Epithelial cell of proximal tubule (primary cell): Measurements from ENCODE around the gene NTSR1. TPM values are rescaled to one million over a fixed set of nuclear protein-coding genes. Genes with fewer than 3 reads are reported as not detected.
A peak's percentile ranks its signal among the peaks of the same experiment; 100 is the strongest.

Experiments used
- DNase-seq: peaks from one replicate; pipeline ENCODE4 v3.0.0-alpha.2; 2011; ENCODE audit warnings: low read depth
- H3K4me3 ChIP-seq: 2 replicates; pipeline ENCODE4 v1.5.1; 2011; ENCODE audit warnings: low read depth, mild to moderate bottlenecking, low read length
- total RNA-seq: library from RNA; depleted of rRNA; stranded (reverse); fragments of >200 nt; gene quantifications from 2 replicates; pipeline ENCODE4 v1.2.3, GENCODE V29; 2015
- TF ChIP-seq, protein P1 (sequence below): conservative IDR thresholded peaks from 2 replicates; pipeline ENCODE4 v1.5.1; 2012; ENCODE audit warnings: low read depth, mild to moderate bottlenecking, low read length

The NTSR1 gene
- total RNA-seq, 1 donor from 2014 or later, result not detected

- no peak overlapping the region for H3K4me3 ChIP-seq
- no peak for DNase-seq
- TF ChIP-seq, protein P1, sequence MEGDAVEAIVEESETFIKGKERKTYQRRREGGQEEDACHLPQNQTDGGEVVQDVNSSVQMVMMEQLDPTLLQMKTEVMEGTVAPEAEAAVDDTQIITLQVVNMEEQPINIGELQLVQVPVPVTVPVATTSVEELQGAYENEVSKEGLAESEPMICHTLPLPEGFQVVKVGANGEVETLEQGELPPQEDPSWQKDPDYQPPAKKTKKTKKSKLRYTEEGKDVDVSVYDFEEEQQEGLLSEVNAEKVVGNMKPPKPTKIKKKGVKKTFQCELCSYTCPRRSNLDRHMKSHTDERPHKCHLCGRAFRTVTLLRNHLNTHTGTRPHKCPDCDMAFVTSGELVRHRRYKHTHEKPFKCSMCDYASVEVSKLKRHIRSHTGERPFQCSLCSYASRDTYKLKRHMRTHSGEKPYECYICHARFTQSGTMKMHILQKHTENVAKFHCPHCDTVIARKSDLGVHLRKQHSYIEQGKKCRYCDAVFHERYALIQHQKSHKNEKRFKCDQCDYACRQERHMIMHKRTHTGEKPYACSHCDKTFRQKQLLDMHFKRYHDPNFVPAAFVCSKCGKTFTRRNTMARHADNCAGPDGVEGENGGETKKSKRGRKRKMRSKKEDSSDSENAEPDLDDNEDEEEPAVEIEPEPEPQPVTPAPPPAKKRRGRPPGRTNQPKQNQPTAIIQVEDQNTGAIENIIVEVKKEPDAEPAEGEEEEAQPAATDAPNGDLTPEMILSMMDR, result no peak
These were observed 92.8 kb downstream of the NTSR1 start for GRCh38 chr20:62801284-62802010.

DNA sequence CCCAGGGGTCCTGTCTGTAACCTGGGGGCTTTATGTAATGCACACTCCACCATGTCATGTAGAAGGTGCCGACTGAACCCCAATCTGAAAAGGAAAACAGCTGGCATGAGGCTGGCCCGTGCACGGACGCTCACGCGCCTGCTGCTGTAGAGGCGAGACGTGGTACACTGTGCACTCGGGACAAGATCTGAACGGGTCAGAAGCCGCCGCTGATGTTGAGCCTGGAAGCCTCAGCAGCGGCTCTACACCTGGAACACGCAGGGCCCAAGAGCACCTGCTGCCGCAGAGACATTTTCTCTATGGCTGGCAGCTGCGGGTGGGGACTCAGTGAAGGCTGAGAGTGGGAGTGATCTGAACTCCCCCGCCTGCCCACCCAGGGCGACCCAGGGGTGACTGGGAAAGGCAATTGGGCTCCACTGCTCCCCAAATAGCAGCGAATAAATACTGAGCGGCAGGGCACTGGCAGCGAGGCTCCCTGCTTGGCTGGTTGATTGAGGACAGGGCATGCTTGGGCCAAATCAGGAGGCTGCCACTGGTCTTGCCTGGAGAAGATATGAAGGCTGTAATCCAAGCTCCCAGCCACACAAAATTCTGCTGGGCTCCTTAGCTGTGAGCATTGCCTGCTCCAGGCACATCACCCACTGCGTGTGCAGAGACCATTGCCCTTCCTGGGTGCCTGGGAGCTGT, 93.5 kb downstream of the NTSR1 start:
- H3K4me3 ChIP-seq, result no peak overlapping the region
- TF ChIP-seq, protein P1, result no peak
- no peak for DNase-seq

DNA sequence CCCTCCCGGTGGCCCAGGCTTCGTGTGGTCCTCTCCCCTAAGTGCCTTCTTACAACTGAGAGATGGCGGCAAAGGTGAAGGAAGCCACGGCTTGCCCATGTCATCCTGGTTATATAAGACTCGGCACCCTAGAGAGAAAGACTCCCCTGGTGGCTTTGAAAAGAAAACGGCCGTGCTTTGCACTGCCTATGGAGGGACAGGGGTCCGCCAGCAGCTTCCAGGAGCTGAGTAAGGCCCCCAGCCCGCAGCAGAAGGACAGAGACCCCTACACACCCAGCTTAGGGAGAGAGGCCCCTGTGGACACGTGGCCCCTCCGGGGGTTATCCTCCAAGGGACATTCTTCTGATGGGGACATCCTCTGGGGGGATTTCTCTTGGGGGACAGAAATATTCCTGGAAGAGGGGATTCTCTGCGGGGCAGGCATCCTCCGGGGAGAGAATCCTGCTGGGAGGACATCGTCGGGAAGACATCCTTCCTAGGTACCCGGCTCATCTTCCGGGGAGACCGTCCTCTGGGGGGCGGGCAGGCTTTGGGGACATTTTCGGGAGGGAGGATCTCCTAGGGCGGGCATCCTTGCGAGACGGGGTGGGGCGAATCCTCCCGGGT, 95.5 kb downstream of the NTSR1 start:
- peak overlapping the region; percentile 78 for H3K4me3 ChIP-seq
- DNase-seq, result no peak
- TF ChIP-seq, protein P1, result no peak

- TF ChIP-seq, protein P1, result no peak
- no peak for DNase-seq
- H3K4me3 ChIP-seq, result peak within 1 kb of the TSS; percentile 78
These were observed 96.1 kb downstream of the NTSR1 start, which contains the start of gene OGFR for GRCh38 chr20:62804627-62805154. Gene OGFR, plus strand, starts transcription at chr20:62804835. Its CDS starts 25 bp downstream, at chr20:62804860.

GRCh38 chr20:62805155-62805710, 96.6 kb downstream of the NTSR1 start:
- H3K4me3 ChIP-seq, result peak overlapping the region; percentile 78
- TF ChIP-seq, protein P1, result no peak
- no peak for DNase-seq

DNA sequence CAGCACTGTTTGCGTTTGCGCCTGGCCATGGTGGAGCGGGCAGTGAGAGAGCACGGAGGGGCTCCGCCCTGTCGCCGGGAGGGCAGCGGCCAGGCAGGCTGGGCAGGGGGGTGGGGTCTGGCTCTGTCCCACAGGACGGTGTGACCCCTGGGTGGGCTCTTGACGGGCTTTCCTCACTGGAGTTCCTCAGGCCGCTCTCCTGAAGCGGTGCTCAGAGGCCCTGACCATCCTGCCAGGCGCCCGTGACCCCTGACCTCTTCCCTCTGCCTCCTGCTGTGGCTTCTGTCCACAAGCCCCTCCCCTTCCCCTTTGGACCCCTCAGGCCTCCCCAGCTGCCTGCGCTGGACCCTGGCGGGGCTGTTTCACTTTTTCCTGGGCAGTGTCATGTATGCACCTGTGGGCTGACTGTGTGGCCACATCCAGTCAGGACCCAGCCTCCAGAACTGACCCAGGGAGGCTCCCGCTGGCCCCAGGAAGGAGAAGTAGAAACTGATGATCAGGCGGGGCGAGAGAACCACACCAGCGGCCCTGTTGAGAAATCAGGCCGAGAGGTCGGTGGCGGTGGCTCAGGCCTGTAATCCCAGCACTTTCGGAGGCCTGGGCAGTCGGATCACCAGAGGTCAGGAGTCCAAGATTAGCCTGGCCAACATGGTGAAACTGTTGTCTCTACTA, 97.2 kb downstream of the NTSR1 start:
- TF ChIP-seq, protein P1, result no peak
- peak overlapping the region; percentile 78 for H3K4me3 ChIP-seq
- no peak for DNase-seq
